Measurements from ENCODE around the gene SIAH3. TPM values are rescaled to one million over a fixed set of nuclear protein-coding genes. Genes with fewer than 3 reads are reported as not detected.

Gene SIAH3
- polyA plus RNA-seq, 1 experiment = not detected

- POLR2A ChIA-PET = no interaction called here
- Histone ChIP-seq H3K36me3 (ENCODE audit: control insufficient read depth, insufficient read depth, low read length) (no peaks in the 10 kb centered on the region), H3K4me3 (ENCODE audit: low read depth, low read length) (no peak overlapping the region), H3K27me3 (ENCODE audit: control insufficient read depth, insufficient read depth, low read length) (peaks cover 2% of the 10 kb centered on the region; the same call in 1 of the 2 replicates)
- TF ChIP-seq, protein P1, sequence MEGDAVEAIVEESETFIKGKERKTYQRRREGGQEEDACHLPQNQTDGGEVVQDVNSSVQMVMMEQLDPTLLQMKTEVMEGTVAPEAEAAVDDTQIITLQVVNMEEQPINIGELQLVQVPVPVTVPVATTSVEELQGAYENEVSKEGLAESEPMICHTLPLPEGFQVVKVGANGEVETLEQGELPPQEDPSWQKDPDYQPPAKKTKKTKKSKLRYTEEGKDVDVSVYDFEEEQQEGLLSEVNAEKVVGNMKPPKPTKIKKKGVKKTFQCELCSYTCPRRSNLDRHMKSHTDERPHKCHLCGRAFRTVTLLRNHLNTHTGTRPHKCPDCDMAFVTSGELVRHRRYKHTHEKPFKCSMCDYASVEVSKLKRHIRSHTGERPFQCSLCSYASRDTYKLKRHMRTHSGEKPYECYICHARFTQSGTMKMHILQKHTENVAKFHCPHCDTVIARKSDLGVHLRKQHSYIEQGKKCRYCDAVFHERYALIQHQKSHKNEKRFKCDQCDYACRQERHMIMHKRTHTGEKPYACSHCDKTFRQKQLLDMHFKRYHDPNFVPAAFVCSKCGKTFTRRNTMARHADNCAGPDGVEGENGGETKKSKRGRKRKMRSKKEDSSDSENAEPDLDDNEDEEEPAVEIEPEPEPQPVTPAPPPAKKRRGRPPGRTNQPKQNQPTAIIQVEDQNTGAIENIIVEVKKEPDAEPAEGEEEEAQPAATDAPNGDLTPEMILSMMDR (IDR thresholded peaks at IDR 0.05; ENCODE audit: insufficient read depth, low read depth, low read length) = no peak
- CTCF ChIA-PET = no interaction called here
- no peak for DNase-seq (ENCODE audit: low read depth)
Measured at GRCh38 chr13:45784755-45785675, 66.5 kb downstream of the SIAH3 start.

- no peaks in the 10 kb centered on the region for H3K36me3 ChIP-seq (ENCODE audit: control insufficient read depth, insufficient read depth, low read length)
- TF ChIP-seq, protein P1 (IDR thresholded peaks at IDR 0.05; ENCODE audit: insufficient read depth, low read depth, low read length) = no peak
- POLR2A ChIA-PET = interaction anchor here (0.6 kb wide), 1 partner anchor 12 kb away, joined by 12 read pairs; no protein-coding TSS in a partner anchor
- DNase-seq (ENCODE audit: low read depth) = no peak
- CTCF ChIA-PET = no interaction called here
- peaks cover 2% of the 10 kb centered on the region; the same call in 1 of the 2 replicates for H3K27me3 ChIP-seq (ENCODE audit: control insufficient read depth, insufficient read depth, low read length)
- no peak overlapping the region for H3K4me3 ChIP-seq (ENCODE audit: low read depth, low read length)
Measured at GRCh38 chr13:45783346-45784043, 68.1 kb downstream of the SIAH3 start.

GRCh38 chr13:45782327-45783045 lies 69.1 kb downstream of the SIAH3 start:
- ChIA-PET CTCF (no interaction called here), POLR2A (no interaction called here)
- TF ChIP-seq, protein P1 (IDR thresholded peaks at IDR 0.05; ENCODE audit: insufficient read depth, low read depth, low read length) = no peak
- H3K36me3 ChIP-seq (ENCODE audit: control insufficient read depth, insufficient read depth, low read length) = no peaks in the 10 kb centered on the region
- no peak for DNase-seq (ENCODE audit: low read depth)
- no peak overlapping the region for H3K4me3 ChIP-seq (ENCODE audit: low read depth, low read length)
- H3K27me3 ChIP-seq (ENCODE audit: control insufficient read depth, insufficient read depth, low read length) = peaks cover under 1% of the 10 kb centered on the region; the same call in 1 of the 2 replicates

DNA sequence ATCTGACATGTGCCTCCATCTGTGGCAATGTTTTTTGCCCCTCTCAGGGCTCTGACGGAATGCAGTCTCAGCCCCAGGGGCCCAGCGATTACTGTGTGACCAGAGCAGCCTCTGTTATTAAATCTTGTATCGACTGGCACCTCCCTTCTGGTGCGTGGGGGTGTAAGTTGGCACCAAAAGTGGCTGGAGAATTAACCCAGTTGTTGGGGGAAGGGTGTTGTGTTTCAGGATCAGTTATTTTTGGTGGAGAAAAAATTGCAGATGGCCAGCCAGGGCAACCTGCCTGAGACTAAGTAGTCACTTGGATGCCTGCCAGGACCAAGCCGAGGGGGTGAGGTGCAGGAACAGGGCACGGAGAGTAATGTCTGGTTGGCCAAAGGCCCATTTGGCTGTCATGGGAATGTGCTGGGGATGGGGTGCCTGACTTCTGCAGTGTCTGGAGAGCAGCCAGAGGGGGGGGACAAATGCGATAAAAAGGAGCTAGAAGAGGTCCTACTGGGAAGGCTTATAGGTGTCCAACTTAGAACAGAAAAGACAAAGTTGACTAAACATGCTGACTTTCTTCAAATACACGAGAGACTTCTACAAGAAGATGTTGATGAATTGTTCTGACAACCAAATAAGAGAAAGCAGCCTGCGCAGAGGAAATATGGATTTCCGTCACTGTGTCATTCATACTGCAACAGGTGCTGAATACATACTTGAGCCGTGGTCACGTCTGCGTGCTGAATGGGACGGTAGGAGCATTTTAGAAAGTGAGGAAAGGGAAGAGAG lies 69.8 kb downstream of the SIAH3 start:
- Histone ChIP-seq H3K27me3 (ENCODE audit: control insufficient read depth, insufficient read depth, low read length) (no peaks in the 10 kb centered on the region), H3K36me3 (ENCODE audit: control insufficient read depth, insufficient read depth, low read length) (no peaks in the 10 kb centered on the region), H3K4me3 (ENCODE audit: low read depth, low read length) (no peak overlapping the region)
- TF ChIP-seq, protein P1 (IDR thresholded peaks at IDR 0.05; ENCODE audit: insufficient read depth, low read depth, low read length) = no peak
- ChIA-PET POLR2A (no interaction called here), CTCF (no interaction called here)
- no peak for DNase-seq (ENCODE audit: low read depth)

Measured in BJ (cell line).